Natural killer cell (primary cell): ENCODE results near the gene TRAF3. TPM values are rescaled to one million over a fixed set of nuclear protein-coding genes. Genes with fewer than 3 reads are reported as not detected.

ENCODE experiments used
- ATAC-seq, 3 donors: fragments of 150-1000 bp in 2 of 3; fragments of 200-7000 bp in 1 of 3; cut with Tn5 transposase; 1 replicate in 1 of 3; 2 replicates in 2 of 3; pipeline ENCODE4 v1.10.0; 2021; ENCODE audit warnings: mild to moderate bottlenecking in 2 of 3, moderate library complexity in 2 of 3
- DNase-seq, 2 donors: peaks; one replicate each; pipeline versions ENCODE4 v3.0.0 to v3.0.0-alpha.2; 2013 to 2021; ENCODE audit warnings: mixed read lengths in 1 of 2
- H3K27ac ChIP-seq: one replicate; pipeline ENCODE4 v1.5.1; 2013; ENCODE audit warnings: mild to moderate bottlenecking, low read length
- H3K27me3 ChIP-seq: one replicate; pipeline ENCODE4 v1.6.1; 2013; ENCODE audit warnings: low read length; ENCODE audit not compliant: control insufficient read depth, insufficient read depth
- H3K36me3 ChIP-seq: one replicate; pipeline ENCODE4 v1.6.1; 2013; ENCODE audit warnings: low read length; ENCODE audit not compliant: control insufficient read depth, insufficient read depth
- H3K4me1 ChIP-seq: one replicate; pipeline ENCODE4 v1.6.1; 2013; ENCODE audit warnings: low read length; ENCODE audit not compliant: control insufficient read depth, insufficient read depth
- H3K4me3 ChIP-seq: one replicate; pipeline ENCODE4 v1.5.1; 2013; ENCODE audit warnings: low read length
- H3K9me3 ChIP-seq: one replicate; pipeline ENCODE4 v1.6.1; 2013; ENCODE audit warnings: low read length; ENCODE audit not compliant: control insufficient read depth, insufficient read depth
- H3K27ac Mint-ChIP-seq, 2 donors: one replicate each; pipeline ENCODE4 v1.8.0; 2022; ENCODE audit warnings: mild to moderate bottlenecking in 2 of 2, mixed read lengths in 2 of 2, moderate library complexity in 1 of 2
- H3K27me3 Mint-ChIP-seq, 2 donors: one replicate each; pipeline ENCODE4 v1.8.0; 2022; ENCODE audit warnings: low read depth in 2 of 2, mixed read lengths in 2 of 2
- H3K36me3 Mint-ChIP-seq: one replicate; pipeline ENCODE4 v1.8.0; 2022; ENCODE audit warnings: mixed read lengths
- H3K4me1 Mint-ChIP-seq, 2 donors: one replicate each; pipeline ENCODE4 v1.8.0; 2022; ENCODE audit warnings: mixed read lengths in 2 of 2
- H3K4me3 Mint-ChIP-seq: one replicate; pipeline ENCODE4 v1.8.0; 2022; ENCODE audit warnings: mild to moderate bottlenecking, moderate library complexity, mixed read lengths
- H3K9me3 Mint-ChIP-seq, 2 donors: one replicate each; pipeline ENCODE4 v1.8.0; 2022; ENCODE audit warnings: mixed read lengths in 2 of 2
- CTCF ChIP-seq: fragments of 200-600 bp; IDR thresholded peaks from one replicate; pipeline ENCODE4 v1.8.0; 2022; ENCODE audit warnings: antibody characterized with exemption
- WGBS: methylation state at CpG from one replicate; pipeline ENCODE4 v1.1.7; 2013; ENCODE audit warnings: missing lambda C conversion rate; ENCODE audit not compliant: insufficient coverage; 5-methylcytosine and 5-hydroxymethylcytosine counted together
- intact Hi-C: fragments of 100-400 bp; cut with micrococcal nuclease; formaldehyde crosslinking; loops from one replicate; pipeline ENCODE4 v1.14.2; 2022
- total RNA-seq, 4 donors: library from RNA; stranded (reverse); fragments of 120-200 nt in 1 of 4; gene quantifications; one replicate each; pipeline versions ENCODE4 v1.2.3 to v1.2.4, GENCODE V29; 2013 to 2022

TRAF3 gene
- total RNA-seq, 3 donors from 2014 or later (not counting 1 experiment from before 2014, with no cell fraction given), result 21.0 to 31.6 (median 23.5) TPM

DNA sequence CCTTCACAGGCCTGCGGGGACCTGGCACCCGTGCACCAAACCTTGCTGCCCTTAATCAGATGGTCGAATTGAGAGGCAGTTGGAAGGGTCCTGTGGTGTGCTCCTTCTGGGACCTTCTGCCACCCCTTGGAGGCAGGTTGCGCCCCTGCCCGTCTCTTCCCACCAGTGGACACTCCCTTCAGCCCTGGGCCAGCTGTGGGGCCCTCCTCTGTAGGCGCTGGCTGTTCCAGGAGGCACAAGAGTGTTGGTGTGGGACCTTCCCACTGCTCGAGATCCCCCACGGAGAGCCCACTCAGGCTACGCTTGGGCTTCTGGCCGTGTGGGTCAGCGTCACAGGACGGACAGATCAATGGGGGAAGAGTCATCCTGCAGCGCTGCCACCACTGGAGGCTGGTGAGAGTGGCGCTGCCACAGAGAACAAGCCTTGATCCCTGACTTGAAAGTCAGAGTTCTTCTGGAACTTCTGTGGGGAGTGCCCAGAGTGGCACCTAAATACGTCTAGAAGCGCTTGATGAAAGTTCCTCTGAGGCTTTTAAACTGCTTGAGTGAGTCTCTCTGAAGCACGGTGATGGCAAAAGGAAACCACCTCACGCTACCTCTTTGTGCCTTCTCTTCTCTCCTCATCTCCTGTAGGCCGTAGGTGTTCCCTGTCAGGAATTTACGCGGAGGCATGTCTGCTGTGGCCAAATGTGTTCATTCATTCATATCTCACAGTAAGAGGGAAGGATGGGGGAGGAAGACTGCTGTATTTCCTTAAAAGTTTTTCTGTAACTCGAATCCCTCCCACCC lies 48.3 kb downstream of the TRAF3 start:
- WGBS, result 90% methylated on average over 20 of the region's 22 CpGs
- no peaks in the 10 kb centered on the region for H3K36me3 ChIP-seq
- intact Hi-C loops, result no loop called here
- Mint-ChIP-seq H3K9me3 (no peaks in the 10 kb centered on the region), H3K27me3 (no peaks in the 10 kb centered on the region), H3K4me1 (peaks cover 28 to 42% of the 10 kb centered on the region in 2 donors), H3K27ac (peak overlapping the region in 1 of 2 donors; percentile 51), H3K4me3 (no peak overlapping the region), H3K36me3 (no peaks in the 10 kb centered on the region)
- DNase-seq (no peak), ATAC-seq (no peak)
- H3K27me3 ChIP-seq, result no peaks in the 10 kb centered on the region
- H3K9me3 ChIP-seq, result no peaks in the 10 kb centered on the region
- peaks cover 3% of the 10 kb centered on the region for H3K4me1 ChIP-seq
- H3K4me3 ChIP-seq, result no peak overlapping the region
- H3K27ac ChIP-seq, result no peak overlapping the region
- no peak for TF ChIP-seq CTCF

DNA sequence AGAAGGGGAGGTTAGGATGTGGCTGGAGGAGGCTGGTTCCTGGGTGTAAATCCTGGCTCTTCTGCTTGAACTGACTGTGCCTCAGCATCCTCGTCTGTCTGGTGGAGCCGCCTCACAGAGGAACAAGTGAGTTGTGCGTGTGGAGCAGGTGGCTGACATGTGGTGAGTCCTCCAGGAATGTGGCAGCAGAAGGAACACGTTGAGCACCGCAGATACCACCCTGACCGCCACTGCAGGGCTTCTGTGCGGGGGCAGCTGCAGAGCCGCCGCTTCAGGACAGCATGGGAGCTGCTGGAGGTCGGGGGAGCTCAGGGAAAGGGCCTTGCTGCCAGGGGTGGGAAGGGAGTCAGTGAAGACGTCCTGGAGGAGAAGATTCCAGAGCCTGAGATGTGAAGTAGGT lies 48.9 kb downstream of the TRAF3 start:
- H3K4me3 Mint-ChIP-seq, result no peak overlapping the region
- DNase-seq (no peak), ATAC-seq (no peak)
- H3K27ac ChIP-seq, result no peak overlapping the region
- H3K4me1 Mint-ChIP-seq, result peaks cover 27 to 40% of the 10 kb centered on the region in 2 donors
- 93% methylated on average over 11 of the region's 11 CpGs for WGBS
- TF ChIP-seq CTCF, result no peak
- H3K4me3 ChIP-seq, result no peak overlapping the region
- no peaks in the 10 kb centered on the region for H3K9me3 Mint-ChIP-seq
- no peaks in the 10 kb centered on the region for H3K4me1 ChIP-seq
- intact Hi-C loops, result no loop called here
- no peaks in the 10 kb centered on the region for H3K36me3 Mint-ChIP-seq
- H3K36me3 ChIP-seq, result no peaks in the 10 kb centered on the region
- no peaks in the 10 kb centered on the region for H3K9me3 ChIP-seq
- H3K27ac Mint-ChIP-seq, result peak overlapping the region in 1 of 2 donors; percentile 51
- no peaks in the 10 kb centered on the region for H3K27me3 Mint-ChIP-seq
- no peaks in the 10 kb centered on the region for H3K27me3 ChIP-seq

DNA sequence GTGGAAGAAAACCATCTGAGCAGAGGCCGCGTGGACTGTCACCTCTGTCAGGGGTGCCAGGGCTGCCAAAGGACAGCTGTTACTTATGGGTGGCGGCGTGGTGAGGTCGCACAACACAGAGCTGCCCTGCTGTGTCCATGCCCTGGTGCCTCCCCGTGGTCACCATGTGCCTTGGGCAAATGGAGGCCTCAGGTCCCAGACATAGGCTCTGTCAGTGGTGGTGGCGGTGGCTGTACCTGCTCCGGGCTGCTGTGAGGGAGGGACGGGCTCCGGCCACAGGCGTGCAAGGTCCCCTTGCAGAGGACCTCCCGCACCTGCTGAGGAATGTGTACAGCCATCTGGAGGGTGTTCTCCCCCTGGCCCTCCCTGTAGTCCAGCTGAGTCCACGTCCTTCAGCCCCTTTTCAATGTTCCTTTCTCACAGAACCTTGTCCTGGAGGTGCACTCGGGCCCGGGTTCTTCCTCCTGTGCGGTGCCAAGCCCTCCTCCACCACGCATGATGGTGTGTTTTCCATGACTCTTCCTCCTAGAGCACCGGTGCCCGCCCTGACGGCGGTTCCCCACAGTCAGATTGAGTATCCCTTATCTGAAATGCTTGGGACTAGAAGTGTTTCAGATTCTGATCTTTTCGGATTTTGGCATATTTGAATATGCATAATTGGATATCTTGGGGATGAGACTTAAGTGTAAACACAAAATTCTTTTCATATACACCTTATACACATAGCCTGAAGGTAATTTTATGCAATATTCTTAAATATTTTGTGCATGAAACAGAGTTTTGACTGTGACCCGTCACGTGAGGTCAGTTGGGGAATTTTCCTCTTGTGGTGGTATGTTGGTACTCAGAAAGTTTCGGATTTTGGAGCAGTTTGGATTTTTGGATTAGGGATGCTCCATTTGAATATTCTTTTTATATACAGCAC lies 49.8 kb downstream of the TRAF3 start:
- peak in 1 of 3 donors; percentile 10 for ATAC-seq
- Mint-ChIP-seq H3K36me3 (no peaks in the 10 kb centered on the region), H3K27me3 (no peaks in the 10 kb centered on the region), H3K9me3 (no peaks in the 10 kb centered on the region), H3K4me1 (peaks cover 21 to 33% of the 10 kb centered on the region in 2 donors), H3K27ac (no peak overlapping the region), H3K4me3 (no peak overlapping the region)
- intact Hi-C loops, result no loop called here
- Histone ChIP-seq H3K4me1 (no peaks in the 10 kb centered on the region), H3K36me3 (no peaks in the 10 kb centered on the region), H3K9me3 (no peaks in the 10 kb centered on the region), H3K27me3 (no peaks in the 10 kb centered on the region), H3K4me3 (no peak overlapping the region), H3K27ac (no peak overlapping the region)
- DNase-seq, result no peak
- 96% methylated on average over 24 of the region's 25 CpGs for WGBS
- TF ChIP-seq CTCF, result no peak
